COR-L47 (cell line): ENCODE results near the gene TJP3.

ENCODE experiments used
- DNase-seq: peaks from one replicate; lab custom pipeline; 2025; lab: John Stamatoyannopoulos, UW

TJP3 gene

DNA sequence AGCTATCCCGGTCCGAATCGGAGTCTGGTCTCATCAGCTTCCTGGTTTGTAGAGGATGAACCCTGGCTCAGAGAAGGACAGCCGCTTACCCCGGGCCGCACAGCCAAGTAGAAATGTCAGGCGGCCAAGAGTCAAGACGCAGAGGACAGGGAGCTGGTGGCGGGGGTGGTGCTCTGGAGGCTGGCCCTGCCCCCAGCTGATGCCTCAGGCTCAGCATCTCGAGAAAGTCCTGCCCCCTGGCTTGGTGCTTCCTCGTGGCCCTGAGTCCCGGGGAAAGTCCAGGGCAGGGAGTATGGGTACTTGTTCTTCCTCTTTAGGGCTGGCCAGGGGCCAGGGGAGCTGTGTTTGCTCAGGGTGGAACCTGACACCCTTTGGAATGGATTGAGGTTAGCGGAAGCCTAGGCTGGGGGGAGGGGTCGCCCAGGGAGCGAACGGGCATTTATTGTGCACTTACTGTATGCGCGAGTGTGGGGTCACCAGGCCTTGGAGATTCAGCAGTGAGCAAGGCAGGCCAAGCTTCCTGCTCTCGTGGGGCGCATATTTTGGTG, 2.2 kb downstream of the TJP3 start:
- no peak for DNase-seq

DNA sequence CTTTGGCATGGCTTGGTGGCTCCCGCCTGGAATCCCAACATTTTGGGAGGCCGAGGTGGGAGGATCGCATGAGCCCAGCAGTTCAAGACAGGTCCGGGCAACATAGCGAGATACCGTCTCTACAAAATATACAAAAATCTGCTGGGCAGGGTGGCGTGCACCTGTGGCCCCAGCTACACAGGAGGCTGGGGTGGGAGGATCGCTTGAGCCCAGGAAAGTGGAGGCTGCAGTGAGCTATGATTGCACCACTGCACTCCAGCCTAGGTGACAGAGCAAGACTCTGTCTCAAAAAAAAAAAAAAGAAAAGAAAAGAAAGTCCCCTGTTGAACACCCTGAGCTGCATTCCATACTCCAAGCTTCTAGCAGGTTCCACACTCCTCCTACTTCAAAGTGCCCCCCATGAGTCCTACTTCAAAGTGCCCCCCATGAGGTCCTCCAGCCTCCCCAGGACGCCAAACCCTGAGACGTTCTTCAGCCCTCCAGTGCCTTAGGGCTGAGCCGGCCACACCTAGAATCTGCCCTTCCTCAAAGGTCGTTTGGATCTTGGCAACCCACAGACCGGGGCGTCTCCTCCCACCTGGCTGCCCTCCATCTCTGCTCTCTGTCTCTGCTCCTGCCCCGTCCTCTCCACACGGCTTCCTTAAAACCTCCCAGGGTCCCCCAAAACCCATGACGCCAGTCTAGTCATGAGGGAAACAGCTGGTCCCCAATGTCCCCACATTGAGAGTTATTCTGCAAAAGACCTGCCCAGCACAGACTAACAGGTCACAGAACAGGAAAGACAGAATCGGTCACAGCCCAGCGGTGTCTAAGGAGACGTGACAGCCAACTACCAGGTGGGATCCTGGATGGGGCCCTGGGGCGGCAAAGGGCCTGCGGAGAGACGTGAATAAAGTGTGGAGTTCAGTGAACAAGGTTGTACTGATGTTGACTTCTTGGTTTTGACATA, 4.8 kb downstream of the TJP3 start:
- no peak for DNase-seq

DNA sequence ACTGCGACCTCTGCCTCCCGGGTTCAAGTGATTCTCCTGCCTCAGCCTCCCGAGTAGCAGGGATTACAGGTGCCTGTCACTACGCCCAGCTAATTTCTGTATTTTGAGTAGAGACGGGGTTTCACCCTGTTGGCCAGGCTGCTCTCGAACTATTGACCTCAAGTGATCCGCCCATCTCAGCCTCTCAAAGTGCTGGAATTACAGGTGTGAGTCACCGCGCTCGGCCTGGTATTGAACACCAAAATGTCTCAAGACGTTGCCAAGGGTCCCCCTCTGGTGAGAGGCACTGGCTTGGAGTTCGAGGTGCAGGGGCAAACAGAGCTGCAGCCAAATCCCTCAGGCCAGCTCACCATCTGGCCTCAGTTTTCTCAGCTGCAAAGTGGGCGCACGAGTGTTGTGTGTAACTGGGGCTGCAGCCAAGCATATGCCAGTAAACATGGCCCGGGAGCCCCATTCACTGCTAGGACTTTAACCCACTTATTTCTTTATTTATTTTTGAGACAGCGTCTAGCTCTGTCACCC, 8.0 kb downstream of the TJP3 start:
- no peak for DNase-seq

DNA sequence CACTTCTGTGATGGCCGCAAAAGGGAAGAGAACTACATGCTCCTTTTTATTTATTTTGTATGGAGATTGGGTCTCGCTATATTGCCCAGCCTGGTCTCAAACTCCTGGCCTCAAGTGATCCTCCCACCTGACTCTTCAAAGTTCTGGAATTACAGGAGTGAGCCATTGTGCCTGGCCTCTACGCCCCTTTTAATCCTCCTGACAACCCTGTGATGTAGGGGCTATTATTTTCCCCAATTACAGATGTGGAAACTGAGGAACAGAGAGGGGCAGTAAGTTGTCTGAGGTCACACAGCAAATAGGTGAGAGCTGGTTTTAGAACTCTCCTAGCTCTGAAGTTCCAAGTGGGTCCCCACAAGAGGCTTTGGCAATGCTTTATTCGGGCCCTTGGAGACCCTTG, 11.7 kb downstream of the TJP3 start:
- no peak for DNase-seq

DNA sequence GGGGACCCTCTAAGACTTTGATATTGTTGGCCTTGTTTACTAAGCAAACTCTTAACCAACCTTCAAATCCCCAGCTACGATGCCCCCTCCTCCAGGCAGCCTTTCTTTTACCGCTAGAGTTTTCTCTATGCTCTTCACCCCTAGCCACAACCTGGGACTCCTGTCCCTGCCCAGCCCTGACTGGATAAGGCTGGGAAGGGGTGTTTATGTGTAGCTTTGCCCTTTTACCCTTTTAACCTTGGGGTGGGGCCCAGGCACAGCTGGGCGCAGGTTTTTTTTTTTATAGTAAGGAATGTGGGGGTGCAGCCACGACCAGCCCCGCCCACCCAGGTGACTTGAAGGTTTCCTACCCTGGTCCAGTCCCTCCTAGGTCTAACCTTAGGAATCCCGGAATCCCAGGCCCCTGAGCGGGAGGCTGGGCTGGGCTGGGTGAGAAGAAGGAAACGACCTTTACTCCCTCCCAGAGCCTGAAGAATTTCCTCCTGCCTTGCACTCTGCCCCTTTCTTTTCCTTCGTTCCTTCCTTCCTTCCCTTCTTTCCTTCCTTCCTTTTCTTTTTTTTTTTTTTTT, 12.2 kb downstream of the TJP3 start:
- no peak for DNase-seq

DNA sequence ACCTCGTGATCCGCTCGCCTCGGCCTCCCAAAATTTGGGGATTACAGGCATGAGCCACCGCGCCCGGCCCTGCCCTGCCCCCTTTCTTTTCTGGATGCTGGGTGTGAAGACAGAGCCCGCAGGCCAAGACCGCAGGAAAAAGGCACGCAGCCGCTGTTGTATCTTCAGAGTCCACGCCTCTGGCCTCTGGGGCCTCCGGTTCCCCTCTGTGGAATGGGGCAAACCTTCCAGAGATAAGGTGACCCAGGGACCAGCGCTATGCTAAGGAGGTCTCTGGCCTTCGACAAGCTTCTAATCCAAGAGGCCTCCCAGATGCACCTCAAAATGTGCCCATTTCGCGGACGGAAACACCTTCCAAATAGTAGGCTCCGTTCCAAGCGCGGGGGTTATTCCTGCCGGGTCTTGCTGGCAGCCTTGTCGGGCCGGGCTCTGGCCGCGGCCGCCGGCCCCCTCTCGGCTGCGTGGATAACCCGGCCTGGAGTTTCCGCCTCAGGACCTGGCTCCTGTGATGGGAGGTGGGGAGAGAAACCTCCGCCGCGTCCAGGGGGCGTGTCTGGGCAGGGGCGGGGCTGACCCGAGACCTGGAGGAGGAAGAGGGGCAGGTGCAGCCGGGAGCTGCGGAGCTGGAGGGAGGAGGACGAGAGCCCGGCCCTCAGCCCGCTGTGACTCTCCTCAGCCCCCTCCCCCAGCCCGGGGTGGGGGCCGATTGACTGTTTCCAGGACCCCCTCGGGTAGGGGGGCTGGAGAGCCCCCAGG, 13.1 kb downstream of the TJP3 start:
- DNase-seq: peak; percentile 78

DNA sequence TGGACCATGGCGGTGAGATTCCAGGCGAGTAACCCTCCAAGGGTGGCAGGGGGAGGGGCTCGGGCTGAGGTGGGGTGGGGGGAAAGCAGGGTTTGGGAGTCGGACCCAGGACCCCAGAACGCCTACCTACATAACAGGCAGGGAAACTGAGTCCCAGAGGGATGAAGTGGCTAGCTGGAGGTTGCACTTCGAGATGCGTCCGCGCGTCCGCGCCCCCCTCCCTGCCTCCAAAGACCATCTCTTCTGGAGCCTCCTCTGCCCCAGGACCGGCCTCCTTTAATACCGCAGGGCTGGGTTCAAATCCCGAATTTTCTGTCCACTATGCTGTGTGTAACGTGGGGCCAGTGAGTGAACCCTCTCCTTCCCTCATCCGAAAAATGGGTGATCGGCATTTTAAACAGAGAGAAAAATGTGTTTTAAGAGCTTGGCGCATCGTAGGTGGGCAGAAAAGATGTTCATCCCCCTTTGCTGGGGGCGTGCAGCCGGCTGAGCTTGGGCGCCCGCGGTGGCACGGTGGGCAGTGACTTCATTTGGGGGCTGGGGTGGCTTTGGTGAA, 13.8 kb downstream of the TJP3 start:
- no peak for DNase-seq

DNA sequence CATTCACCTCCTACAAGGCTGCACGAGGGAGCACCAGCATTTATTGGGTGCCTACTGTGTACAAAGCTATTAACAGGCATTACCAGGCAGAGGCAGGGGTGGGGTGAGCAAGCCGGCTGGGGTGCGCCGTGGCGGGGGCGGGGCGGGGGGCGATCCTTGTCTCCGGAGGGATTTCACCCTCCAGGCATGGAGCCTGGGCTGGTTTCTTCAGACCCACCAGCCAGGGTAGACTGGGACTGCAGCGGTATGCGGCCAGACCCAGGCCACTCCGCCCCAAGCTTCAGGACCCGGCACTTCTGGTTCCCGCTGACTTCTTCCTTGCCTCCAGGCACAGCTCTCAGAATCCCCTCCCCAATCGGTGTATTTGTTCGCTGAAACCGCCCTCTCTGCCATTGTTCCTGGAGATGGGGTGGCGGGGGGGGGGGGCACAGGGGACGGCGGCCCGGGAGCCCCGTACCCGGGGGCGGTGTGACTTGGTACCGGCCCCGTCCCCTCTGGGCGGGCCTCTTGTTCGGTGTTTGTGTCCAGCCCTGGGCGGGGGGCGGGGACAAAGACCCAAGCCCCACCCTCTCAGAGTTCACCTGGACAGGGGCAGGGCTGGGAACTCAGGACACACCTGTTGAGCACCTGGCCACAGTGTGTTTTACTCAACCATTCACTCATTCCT, 14.4 kb downstream of the TJP3 start:
- DNase-seq: no peak

DNA sequence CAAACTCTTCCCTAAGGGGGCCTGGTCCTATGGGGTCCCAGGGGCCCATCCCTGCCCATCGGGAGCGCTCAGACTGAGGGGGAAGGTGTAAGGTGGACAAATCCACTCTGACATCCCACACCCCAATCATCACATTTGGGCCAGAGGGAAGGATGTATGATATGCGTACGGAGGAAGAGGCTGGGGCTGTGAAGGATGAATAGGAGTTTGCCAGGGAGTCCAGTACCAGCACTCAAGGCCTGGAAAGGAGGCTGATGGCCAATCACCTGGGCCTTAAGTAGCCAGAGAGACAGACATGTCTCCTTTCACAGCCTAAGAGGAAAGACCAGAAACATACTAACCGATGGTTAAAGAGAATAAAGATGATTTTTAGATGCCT, 14.9 kb downstream of the TJP3 start:
- DNase-seq: no peak

DNA sequence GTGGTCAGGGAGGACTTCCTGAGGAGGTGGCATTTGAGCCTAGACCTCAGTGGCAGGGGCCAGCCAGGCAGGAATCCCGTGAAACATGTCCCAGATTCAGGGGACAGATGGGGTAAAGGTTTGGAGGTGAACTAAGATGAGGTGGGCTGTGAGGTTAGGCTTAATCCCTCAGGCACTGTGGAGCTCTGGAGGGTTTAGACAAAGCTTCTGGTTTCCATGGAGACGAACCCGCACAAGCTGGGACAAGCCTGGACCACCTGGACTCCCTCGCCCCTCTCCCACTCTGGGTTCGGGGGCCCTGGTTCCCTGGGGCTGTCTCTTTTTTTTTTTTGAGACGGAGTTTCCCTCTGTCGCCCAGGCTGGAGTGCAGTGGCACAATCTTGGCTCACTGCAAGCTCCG, 15.7 kb downstream of the TJP3 start:
- no peak for DNase-seq

DNA sequence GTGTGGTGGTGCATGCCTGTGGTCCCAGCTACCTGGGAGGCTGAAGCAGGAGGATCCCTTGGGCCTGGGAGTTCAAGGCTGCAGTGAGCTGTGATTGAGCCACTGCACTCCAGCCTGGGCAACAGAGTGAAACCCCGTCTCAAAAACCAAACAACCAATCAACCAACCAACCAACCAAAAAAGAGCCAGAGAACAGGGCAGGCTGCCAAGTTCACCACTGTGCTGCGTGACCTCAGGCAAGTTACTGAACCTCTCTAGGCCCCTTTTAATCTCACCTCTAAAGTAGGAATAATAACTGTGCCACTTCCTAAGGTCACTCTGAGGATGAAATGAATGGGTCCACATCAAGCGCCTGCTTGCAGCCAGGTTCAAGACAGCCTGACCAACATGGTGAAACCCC, 16.9 kb downstream of the TJP3 start:
- no peak for DNase-seq

DNA sequence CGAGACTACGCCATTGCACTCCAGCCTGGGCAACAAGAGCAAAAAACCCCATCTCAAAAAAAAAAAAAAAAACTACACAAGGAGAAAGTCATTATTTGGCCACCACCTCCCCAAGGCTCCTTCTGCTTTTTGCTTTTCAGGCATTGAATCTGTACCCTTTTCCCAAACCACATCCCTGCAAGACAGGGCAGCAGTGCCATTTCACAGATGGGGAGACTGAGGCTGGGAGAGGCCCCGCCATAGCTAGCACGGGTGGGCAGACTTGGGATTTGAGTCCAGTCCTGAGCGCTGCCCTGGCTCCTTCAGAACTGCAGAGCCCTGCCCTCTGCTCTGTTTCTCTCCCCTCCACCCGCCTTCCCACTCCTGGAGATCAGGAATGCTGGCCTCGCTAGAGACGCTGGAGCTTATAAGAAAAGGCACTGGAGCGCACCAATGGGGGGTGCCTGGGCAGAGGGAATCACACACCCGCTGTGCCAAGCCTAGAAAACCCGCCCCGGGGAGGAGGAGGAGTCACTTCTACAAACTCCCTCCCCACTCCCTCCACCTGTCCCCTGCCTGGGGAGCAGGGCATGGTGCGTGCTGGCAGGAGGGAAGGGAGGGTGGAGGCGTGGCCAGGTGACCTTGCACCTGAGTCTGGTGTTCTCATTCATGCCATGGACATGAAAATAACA, 17.6 kb downstream of the TJP3 start:
- DNase-seq: peak; percentile 78

DNA sequence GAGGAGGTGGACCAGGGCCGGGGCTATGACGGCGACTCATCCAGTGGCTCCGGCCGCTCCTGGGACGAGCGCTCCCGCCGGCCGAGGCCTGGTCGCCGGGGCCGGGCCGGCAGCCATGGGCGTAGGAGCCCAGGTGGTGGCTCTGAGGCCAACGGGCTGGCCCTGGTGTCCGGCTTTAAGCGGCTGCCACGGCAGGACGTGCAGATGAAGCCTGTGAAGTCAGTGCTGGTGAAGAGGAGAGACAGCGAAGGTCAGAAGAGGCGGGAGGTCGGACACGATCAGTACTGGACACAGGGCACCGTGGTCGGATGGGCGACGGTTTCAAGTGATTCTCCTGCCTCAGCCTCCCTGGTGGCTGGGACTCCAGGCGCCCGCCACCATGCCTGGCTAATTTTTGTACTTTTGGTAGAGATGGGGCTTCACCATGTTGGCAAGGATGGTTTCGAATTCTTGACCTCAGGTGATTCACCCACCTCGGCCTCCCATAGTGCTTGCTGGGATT, 22.3 kb downstream of the TJP3 start:
- DNase-seq: no peak

DNA sequence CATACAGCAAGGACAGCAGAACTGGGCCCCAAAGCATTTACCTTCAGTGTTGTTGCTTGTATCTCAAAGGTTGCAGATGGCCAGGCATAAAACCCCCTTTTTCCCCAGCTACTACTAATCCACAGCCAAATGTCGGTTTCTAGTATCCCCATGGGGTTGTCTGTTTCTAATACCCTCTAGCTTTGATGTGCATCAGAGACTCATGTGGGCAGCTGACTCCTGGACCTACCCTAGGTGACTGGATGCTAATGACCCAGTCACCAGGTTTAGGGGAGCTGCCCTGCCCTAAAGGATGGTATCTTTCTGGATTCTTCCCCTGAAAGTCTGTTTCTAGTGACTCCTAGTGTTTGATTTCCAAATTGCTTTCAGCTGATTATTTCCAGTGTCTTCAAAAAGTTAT, 23.9 kb downstream of the TJP3 start:
- no peak for DNase-seq

DNA sequence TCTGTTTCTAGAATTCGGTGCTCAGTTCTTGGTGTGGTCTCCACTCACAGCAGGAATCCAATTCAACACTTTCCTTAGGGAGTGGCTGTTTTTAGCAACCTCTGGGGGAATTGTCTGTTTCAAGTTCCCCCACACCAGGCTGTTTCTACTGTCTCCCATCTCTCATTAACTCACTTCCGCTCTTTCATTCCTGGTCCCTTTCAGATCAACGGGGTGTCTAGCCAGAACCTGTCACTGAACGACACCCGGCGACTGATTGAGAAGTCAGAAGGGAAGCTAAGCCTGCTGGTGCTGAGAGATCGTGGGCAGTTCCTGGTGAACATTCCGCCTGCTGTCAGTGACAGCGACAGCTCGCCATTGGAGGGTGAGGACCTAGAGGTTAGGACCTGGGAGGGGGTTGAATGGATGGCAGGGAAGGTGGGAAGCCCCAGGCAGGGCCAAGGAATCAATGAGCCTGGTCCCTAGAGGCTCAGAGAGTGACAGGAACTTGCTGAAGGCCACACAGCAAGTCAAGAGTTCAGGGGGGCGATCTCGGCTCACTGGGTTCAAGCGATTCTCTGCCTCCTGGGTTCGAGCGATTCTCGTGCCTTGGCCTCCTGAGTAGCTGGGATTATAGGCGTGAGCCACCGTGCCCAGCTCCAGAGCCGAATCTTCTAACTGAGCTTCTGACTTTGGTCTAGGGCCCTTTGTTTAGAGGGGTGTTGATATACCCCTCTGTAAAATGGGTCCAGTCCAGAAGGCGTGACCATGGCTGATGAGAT, 25.5 kb downstream of the TJP3 start:
- DNase-seq: no peak

DNA sequence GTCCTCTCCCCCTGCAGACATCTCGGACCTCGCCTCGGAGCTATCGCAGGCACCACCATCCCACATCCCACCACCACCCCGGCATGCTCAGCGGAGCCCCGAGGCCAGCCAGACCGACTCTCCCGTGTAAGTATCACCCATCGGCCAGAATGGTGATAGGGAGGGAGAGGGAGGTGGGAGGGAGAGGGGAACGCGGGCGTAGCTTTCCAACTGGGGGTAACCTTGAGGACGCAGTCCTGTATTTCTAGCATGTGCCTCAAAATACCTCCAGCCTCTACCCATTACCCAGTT, 26.1 kb downstream of the TJP3 start:
- no peak for DNase-seq

DNA sequence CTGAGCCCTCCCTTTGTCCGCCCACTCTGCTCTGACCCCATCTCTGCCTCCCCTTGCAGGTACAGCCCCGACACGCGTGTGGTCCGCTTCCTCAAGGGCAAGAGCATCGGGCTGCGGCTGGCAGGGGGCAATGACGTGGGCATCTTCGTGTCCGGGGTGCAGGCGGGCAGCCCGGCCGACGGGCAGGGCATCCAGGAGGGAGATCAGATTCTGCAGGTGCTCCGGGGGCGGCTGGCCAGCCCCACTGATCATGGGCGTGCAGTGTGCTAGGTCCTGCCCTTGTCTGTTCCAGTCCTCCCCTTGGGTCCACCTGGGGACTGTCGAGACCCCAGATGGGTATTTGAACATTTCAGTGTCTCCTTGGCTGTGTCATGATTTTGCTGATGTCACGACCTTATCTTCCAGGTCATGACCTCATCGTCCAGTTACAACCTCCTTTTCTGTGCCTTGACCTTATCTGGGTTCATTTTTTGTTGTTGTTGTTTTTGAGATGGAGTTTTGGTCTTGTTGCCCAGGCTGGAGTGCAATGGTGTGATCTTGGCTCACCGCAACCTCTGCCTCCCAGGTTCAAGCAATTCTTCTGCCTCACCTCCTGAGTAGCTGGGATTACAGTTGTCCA, 28.0 kb downstream of the TJP3 start:
- no peak for DNase-seq

DNA sequence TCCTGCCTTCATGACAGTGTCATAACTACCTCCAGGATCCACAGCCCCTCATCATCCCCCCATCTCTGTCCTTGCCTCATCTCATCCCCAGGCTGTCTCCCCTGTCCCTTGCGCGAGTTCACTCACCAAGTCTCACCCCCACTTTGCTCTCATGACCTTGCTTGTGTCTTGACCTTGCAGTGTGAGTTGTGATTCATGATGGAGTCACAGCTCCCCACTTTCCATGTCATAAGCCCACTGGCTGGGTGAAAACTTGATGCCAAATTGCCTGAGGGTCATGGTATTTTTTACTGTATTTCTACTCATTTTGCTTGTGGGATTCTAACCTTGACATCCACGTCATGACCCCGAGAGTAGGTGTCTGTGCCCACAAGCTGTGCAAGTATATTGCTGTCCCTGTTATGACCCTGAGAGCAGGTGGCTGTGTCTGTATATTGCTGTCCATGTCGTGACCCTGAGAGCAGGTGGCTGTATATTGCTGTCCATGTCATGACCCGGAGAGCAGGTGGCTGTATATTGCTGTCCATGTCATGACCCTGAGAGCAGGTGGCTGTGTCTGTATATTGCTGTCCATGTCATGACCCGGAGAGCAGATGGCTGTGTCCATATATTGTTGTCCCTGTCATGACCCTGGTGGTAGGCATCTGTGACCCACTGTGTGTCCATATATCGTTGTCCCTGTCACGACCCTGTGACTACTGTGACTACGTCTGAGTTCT, 29.5 kb downstream of the TJP3 start:
- DNase-seq: no peak
